Stimulated activated CD8-positive, alpha-beta memory T cell treated with anti-CD3 and anti-CD28 coated beads, Interleukin-4, amount 100 ng/mL, for 4 hours (primary cell): Measurements from ENCODE around the gene ZNF337.
"Not testable (repeated sequence)": the region's sequence is repeated elsewhere in the genome, so short reads cannot be mapped to it uniquely, and the experiment has no call there.

Experiments used
- DNase-seq, 2 donors: peaks; one replicate each; pipeline ENCODE4 v3.0.0-alpha.2; 2020; ENCODE audit warnings: low read depth in 2 of 2, low spot score in 1 of 2

ZNF337 gene

DNA sequence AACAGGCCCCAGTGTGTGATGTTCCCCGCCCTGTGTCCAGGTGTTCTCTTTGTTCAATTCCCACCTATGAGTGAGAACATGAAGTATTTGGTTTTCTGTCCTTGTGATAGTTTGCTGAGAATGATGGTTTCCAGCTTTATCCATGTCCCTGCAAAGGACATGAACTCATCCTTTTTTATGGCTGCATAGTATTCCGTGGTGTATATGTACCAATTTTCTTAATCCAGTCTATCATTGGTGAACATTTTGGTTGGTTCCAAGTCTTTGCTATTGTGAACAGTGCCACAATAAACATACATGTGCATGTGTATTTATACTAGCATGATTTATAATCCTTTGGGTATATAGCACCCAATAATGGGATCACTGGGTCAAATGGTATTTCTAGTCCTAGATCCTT, 66.0 kb downstream of the ZNF337 start:
- not testable (repeated sequence) for DNase-seq

- no peak for DNase-seq
These were observed 66.7 kb downstream of the ZNF337 start for GRCh38 chr20:25629816-25630499.

DNA sequence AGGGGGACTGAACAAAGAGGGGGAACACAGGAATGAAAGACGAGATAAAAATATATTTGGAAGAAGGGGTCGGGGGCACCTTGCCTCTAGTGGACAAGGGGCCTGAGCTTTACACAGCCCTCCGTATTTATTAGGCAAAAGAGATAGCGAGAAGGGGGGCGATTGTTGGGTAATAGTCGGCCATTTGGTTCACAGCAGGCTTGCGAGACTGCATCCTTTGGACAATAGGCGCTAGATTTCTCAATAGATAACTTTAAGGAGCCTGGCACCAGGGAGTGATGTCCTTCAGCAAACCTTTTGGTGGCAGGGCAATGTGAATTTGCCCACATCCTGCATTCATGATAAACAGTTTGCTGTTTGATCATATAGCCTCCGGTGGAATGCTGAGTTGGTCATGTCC, 69.9 kb downstream of the ZNF337 start:
- no peak for DNase-seq

DNA sequence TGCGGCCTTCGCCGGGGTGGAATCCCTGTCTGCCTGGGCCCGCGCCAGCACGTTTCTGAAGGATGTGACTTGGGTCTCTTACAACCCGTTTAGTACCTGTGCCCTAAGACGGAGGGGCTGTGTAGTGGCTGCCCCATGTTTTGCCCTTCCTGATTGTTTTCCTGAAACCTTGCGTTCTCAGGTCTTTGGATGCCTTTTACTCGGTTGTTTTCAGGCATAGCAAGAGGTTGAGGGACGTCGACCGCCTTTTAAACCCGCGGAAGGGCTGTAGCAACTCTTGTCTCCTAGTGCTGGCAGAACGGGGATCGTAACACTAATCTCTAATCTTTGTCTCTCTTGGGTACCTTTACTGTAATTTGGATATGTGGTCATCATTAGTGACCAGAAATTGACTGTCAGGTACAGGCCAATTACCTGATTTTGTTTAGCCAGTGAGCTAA, 72.1 kb downstream of the ZNF337 start:
- DNase-seq, result no peak
